MM.1S (cell line): ENCODE measurements around the gene TPD52L2.

ENCODE experiments used
- DNase-seq: peaks from one replicate; pipeline ENCODE4 v3.0.0-alpha.2; 2015
- H2AFZ ChIP-seq: fragments of 300-600 bp; sonication (generic); 2 replicates; pipeline ENCODE4 v1.6.0; 2016; ENCODE audit warnings: antibody characterized with exemption, low read length
- H3F3A ChIP-seq: fragments of 300-600 bp; sonication (generic); 2 replicates; pipeline ENCODE4 v1.6.1; 2016; ENCODE audit warnings: mild to moderate bottlenecking, antibody characterized with exemption, low read length, moderate library complexity, mixed read lengths; ENCODE audit not compliant: insufficient read depth
- H3K27ac ChIP-seq: fragments of 300-600 bp; sonication (generic); 2 replicates; pipeline ENCODE4 v1.5.1; 2016; ENCODE audit warnings: mild to moderate bottlenecking, low read length
- H3K27me3 ChIP-seq: fragments of 300-600 bp; sonication (generic); replicated peaks from 2 replicates; pipeline ENCODE4 v1.6.0; 2016; ENCODE audit warnings: low read length; ENCODE audit not compliant: insufficient read depth
- H3K36me3 ChIP-seq: fragments of 300-600 bp; sonication (generic); replicated peaks from 2 replicates; pipeline ENCODE4 v1.6.1; 2016; ENCODE audit warnings: mild to moderate bottlenecking, low read length, mixed read lengths; ENCODE audit not compliant: insufficient read depth
- H3K4me1 ChIP-seq: fragments of 300-600 bp; sonication (generic); 2 replicates; pipeline ENCODE4 v1.6.1; 2016; ENCODE audit warnings: low read length, mixed read lengths
- H3K4me2 ChIP-seq: fragments of 300-600 bp; sonication (generic); 2 replicates; pipeline ENCODE4 v1.6.0; 2016; ENCODE audit warnings: low read depth, low read length
- H3K4me3 ChIP-seq: fragments of 300-600 bp; sonication (generic); 2 replicates; pipeline ENCODE4 v1.5.1; 2016; ENCODE audit warnings: low read length, mixed read lengths
- H3K79me2 ChIP-seq: fragments of 300-600 bp; sonication (generic); 2 replicates; pipeline ENCODE4 v1.6.1; 2016; ENCODE audit warnings: mixed run types, low read length, mixed read lengths
- H3K9ac ChIP-seq: fragments of 300-600 bp; sonication (generic); 2 replicates; pipeline ENCODE4 v1.6.1; 2016; ENCODE audit warnings: low read length, mixed read lengths
- H3K9me2 ChIP-seq: fragments of 300-600 bp; sonication (generic); replicated peaks from 2 replicates; pipeline ENCODE4 v1.6.1; 2016; ENCODE audit warnings: mild to moderate bottlenecking, low read length, mixed read lengths; ENCODE audit not compliant: insufficient read depth
- H3K9me3 ChIP-seq: fragments of 300-600 bp; sonication (generic); replicated peaks from 2 replicates; pipeline ENCODE4 v1.6.1; 2016; ENCODE audit warnings: mild to moderate bottlenecking, low read length, mixed read lengths; ENCODE audit not compliant: insufficient read depth
- H4K20me1 ChIP-seq: fragments of 300-600 bp; sonication (generic); 2 replicates; pipeline ENCODE4 v1.6.1; 2016; ENCODE audit warnings: mild to moderate bottlenecking, low read length, moderate library complexity, mixed read lengths; ENCODE audit not compliant: insufficient read depth
- CTCF ChIP-seq: fragments of 300-600 bp; sonication (generic); IDR thresholded peaks from 2 replicates; pipeline ENCODE4 v1.5.1; 2016; ENCODE audit warnings: antibody characterized with exemption, low read length, mixed read lengths
- EZH2 ChIP-seq: fragments of 300-600 bp; sonication (generic); optimal IDR thresholded peaks from 2 replicates; pipeline ENCODE3; 2017; ENCODE audit warnings: low read depth, mild to moderate bottlenecking, antibody characterized with exemption, low read length, mixed read lengths
- EZH2phosphoT487 ChIP-seq: fragments of 300-600 bp; sonication (generic); IDR thresholded peaks from 2 replicates; pipeline ENCODE4 v1.6.1; 2018; ENCODE audit warnings: antibody characterized with exemption, low read length

The TPD52L2 gene

GRCh38 chr20:63935447-63935846 is 70.4 kb downstream of the TPD52L2 start:
- TF ChIP-seq EZH2phosphoT487, result no peak
- H3K36me3 ChIP-seq, result no peaks in the 10 kb centered on the region; the same call in 1 of the 2 replicates
- H4K20me1 ChIP-seq, result no peaks in the 10 kb centered on the region

GRCh38 chr20:63937596-63937995 is 72.5 kb downstream of the TPD52L2 start:
- TF ChIP-seq EZH2phosphoT487 (no peak), EZH2 (no peak), CTCF (no peak)
- Histone ChIP-seq H4K20me1 (no peaks in the 10 kb centered on the region), H3K36me3 (no peaks in the 10 kb centered on the region; the same call in 1 of the 2 replicates), H3K27me3 (no peaks in the 10 kb centered on the region), H3F3A (no peaks in the 10 kb centered on the region), H3K27ac (no peak overlapping the region), H3K9ac (no peak overlapping the region), H3K4me1 (no peaks in the 10 kb centered on the region), H2AFZ (no peak overlapping the region), H3K9me2 (no peaks in the 10 kb centered on the region), H3K79me2 (0 out of 2 replicates have a peak, but pooled peaks cover 5% of the 10 kb centered on the region), H3K4me2 (no peak overlapping the region), H3K4me3 (no peak overlapping the region), H3K9me3 (no peaks in the 10 kb centered on the region)
- no peak for DNase-seq

More at GRCh38 chr20:63935447-63935846, 70.4 kb downstream of the TPD52L2 start:
- Histone ChIP-seq H3K4me1 (no peaks in the 10 kb centered on the region), H3K9me3 (no peaks in the 10 kb centered on the region), H3K9ac (no peak overlapping the region), H3F3A (no peaks in the 10 kb centered on the region), H3K4me3 (no peak overlapping the region), H3K9me2 (no peaks in the 10 kb centered on the region), H3K4me2 (no peak overlapping the region), H3K27ac (no peak overlapping the region), H3K79me2 (0 out of 2 replicates have a peak, but pooled peaks cover 5% of the 10 kb centered on the region), H3K27me3 (no peaks in the 10 kb centered on the region), H2AFZ (no peak overlapping the region)
- DNase-seq, result no peak

- Histone ChIP-seq H3K27me3 (no peaks in the 10 kb centered on the region), H3K9me3 (no peaks in the 10 kb centered on the region), H3K36me3 (no peaks in the 10 kb centered on the region; the same call in 1 of the 2 replicates), H3K4me3 (no peak overlapping the region), H3K79me2 (0 out of 2 replicates have a peak, but pooled peaks cover 5% of the 10 kb centered on the region), H3K9ac (no peak overlapping the region), H3K4me2 (no peak overlapping the region), H3F3A (no peaks in the 10 kb centered on the region), H4K20me1 (no peaks in the 10 kb centered on the region), H3K27ac (no peak overlapping the region), H3K9me2 (no peaks in the 10 kb centered on the region), H3K4me1 (no peaks in the 10 kb centered on the region), H2AFZ (no peak overlapping the region)
- TF ChIP-seq EZH2phosphoT487 (no peak), EZH2 (no peak), CTCF (no peak)
- DNase-seq, result no peak
These were observed 74.2 kb downstream of the TPD52L2 start for GRCh38 chr20:63939061-63939935.

- H3K4me2 ChIP-seq, result no peak overlapping the region
- DNase-seq, result no peak
- H2AFZ ChIP-seq, result no peak overlapping the region
- H3K4me1 ChIP-seq, result no peaks in the 10 kb centered on the region
- H3K9me3 ChIP-seq, result no peaks in the 10 kb centered on the region
- no peaks in the 10 kb centered on the region for H3K9me2 ChIP-seq
- H4K20me1 ChIP-seq, result no peaks in the 10 kb centered on the region
- no peak overlapping the region for H3K4me3 ChIP-seq
- no peaks in the 10 kb centered on the region; the same call in 1 of the 2 replicates for H3K36me3 ChIP-seq
- H3F3A ChIP-seq, result no peaks in the 10 kb centered on the region
- H3K9ac ChIP-seq, result no peak overlapping the region
- no peaks in the 10 kb centered on the region for H3K27me3 ChIP-seq
- peaks cover 10% of the 10 kb centered on the region; the same call in 1 of the 2 replicates for H3K79me2 ChIP-seq
- H3K27ac ChIP-seq, result no peak overlapping the region
- TF ChIP-seq EZH2 (no peak), EZH2phosphoT487 (no peak), CTCF (no peak)
These were observed 75.0 kb downstream of the TPD52L2 start for GRCh38 chr20:63940071-63940471.
